ENCODE data around the gene MYO1H.
A peak's percentile ranks its signal among the peaks of the same experiment; 100 is the strongest.
"Not testable (repeated sequence)": the region's sequence is repeated elsewhere in the genome, so short reads cannot be mapped to it uniquely, and the experiment has no call there.

Gene MYO1H

GRCh38 chr12:109467978-109468676 is 120.4 kb downstream of the MYO1H start:
- DNase-seq (ENCODE audit: low read depth in 1 of 2, low spot score in 1 of 2) = no peak

- no peak for DNase-seq (ENCODE audit: low read depth in 1 of 2, low spot score in 1 of 2)
These were observed 121.8 kb downstream of the MYO1H start for GRCh38 chr12:109469517-109469916.

DNA sequence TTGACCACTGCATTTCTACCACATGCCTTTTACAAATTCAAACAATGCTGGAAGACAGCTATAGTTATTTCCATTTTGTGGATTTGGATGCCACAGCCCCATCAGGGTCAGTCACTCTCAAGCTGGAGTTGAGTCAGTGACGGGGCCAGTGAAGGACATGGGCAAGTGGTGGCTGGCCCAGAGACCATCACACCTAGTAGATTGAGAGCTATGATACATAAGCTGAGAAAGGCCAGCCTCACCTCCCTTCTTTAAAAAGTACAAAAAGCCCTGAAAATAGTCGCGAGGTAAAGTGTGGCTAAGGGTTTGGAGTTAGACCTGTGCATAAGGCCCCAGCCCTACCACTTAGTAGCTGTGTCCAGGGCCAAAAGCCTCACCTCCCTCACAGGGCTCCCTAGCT is 125.3 kb downstream of the MYO1H start:
- DNase-seq (ENCODE audit: low read depth in 1 of 2, low spot score in 1 of 2) = no peak

GRCh38 chr12:109473526-109474270 is 126.0 kb downstream of the MYO1H start:
- not testable (repeated sequence) for DNase-seq (ENCODE audit: low read depth in 1 of 2, low spot score in 1 of 2)

DNA sequence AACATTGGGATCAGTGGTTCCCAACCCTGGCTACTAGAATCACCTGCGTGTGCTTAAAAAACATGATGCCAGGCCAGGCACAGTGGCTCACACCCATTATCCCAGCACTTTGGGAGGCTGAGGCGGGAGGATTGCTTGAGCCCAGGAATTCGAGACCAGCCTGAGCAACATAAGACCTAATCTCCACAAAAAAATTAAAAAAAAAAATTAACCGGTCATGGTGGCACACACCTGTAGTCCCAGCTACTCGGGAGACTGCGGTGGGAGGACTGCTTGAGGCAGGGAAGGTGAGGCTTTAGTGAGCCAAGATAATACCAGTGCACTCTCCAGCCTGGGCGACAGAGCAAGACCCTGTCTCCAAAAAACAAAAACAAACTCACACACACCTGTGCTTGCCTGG is 127.4 kb downstream of the MYO1H start:
- no peak for DNase-seq (ENCODE audit: low read depth in 1 of 2, low spot score in 1 of 2)

DNA sequence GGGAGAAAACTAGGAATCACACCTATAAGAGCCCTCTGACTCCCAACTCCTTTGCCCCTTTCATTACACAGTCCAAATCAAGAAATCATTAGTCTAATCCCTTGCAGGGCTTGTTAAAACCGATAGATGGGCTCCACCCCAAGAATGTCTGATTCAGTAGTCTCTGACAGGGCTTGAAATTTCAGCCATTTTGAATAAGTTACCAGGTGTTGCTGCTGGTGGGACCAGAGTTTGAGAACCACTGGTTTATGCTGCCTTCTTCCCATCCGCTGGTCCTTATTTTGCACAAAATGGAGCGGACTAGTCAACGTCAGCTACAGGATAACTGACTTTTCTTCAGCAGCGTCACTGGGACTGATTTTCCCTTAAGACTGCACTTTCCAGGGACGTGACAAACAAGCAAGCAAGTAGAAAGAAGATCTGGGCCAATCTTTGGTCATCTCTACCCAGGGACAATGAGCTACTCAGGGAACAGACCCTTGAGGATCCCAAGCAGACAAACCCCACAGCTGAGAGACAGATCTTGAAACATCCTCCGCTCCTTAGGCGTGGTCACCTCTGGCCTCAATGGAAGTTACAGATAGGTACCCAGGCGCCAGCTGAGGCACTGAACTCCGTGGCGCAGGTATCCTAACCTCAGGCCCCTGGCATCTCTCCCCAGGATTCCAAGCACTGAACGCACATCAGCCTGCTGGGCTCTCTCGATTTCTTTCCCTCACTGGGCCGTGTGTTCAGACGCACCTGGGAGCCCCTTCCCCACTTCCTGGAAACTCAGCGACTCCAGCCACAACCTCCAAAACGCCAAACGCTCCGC is 128.5 kb downstream of the MYO1H start:
- no peak for DNase-seq (ENCODE audit: low read depth in 1 of 2, low spot score in 1 of 2)

DNA sequence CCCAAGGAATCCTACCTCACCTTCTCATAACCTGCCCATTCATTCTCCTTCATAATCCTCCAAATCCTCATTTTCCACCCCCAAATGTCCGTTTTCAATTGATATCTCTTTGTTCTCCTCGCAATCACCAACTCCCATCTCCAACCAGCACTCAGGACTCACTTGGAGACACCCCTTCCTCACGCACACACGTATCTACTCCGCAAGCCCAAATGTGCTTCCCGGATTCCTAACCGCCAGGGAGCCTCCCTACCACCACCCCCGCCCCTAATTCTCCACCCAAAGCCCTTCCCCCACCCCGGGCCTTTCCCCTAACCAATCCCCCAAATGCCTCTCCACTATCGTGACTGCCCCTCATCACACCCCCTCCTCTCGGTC is 129.1 kb downstream of the MYO1H start:
- DNase-seq (ENCODE audit: low read depth in 1 of 2, low spot score in 1 of 2) = no peak

GRCh38 chr12:109477185-109477962 is 129.7 kb downstream of the MYO1H start, which contains the start of the genes KCTD10 and UBE3B:
TSS of gene KCTD10 (minus strand) at chr12:109477300. CDS start at chr12:109477262, 38 bp downstream.
TSS of gene UBE3B (plus strand) at chr12:109477634. CDS start at chr12:109483552, 5,918 bp downstream.
- peak; percentile 74 to 79 for DNase-seq (ENCODE audit: low read depth in 1 of 2, low spot score in 1 of 2)

- DNase-seq (ENCODE audit: low read depth in 1 of 2, low spot score in 1 of 2) = no peak
These were observed 130.2 kb downstream of the MYO1H start for GRCh38 chr12:109477963-109478315.

- no peak for DNase-seq (ENCODE audit: low read depth in 1 of 2, low spot score in 1 of 2)
These were observed 132.1 kb downstream of the MYO1H start for GRCh38 chr12:109479761-109480160.

DNA sequence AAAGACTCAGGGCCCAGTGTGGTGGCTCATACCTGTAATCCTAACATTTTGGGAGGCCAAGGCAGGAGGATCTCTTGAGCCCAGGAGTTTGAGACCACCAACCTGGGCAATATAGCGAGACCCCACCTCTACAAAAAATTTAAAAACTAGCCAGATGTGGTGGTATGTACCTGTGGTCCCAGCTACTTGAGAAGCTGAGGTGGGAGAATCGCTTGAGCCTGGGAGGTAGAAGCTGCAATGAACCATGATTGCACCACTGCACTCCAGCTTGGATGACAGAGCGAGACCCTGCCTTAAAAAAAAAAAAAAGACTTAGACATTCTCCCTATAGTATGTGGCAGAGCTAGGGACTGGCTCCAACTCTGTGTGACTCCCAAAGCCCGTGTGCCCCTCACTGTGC is 132.7 kb downstream of the MYO1H start:
- no peak for DNase-seq (ENCODE audit: low read depth in 1 of 2, low spot score in 1 of 2)

DNA sequence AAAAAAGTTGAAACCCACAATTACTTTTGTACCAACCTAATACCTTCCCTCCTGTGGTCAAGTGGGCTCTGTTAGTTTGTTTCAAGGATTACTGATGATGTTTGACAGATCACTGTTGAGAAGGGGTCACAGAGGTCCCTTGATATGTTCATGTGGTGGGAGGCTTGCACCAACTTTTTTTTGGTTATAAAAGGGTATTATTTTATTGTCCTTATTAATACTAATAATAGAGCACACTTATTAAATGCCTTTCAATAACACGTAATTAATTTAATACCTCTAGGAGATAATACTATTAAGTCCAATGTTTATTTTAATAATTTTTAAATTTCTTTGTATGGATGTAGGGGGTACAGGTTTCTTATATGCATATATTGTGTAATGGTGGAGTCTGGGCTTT is 134.2 kb downstream of the MYO1H start:
- DNase-seq (ENCODE audit: low read depth in 1 of 2, low spot score in 1 of 2) = no peak

DNA sequence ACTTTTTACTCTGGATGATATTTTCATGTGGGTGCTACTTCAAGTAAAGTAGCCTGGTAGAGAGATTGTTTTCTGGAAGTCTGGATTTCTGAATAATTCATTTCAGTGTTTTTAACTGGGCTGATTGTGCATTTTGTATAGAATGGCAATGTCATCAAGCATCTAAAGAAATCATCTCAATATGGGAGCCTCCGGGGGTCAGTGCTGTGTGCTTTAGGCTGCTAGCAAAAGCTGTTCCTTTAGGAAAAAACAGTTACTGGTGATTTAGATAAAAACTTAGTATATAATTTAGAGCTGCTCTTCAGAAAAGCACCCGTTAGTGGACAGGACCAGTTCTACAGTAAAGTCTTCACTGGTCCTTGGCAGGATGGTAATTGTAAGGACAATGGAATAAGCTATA is 134.8 kb downstream of the MYO1H start:
- no peak for DNase-seq (ENCODE audit: low read depth in 1 of 2, low spot score in 1 of 2)

- DNase-seq (ENCODE audit: low read depth in 1 of 2, low spot score in 1 of 2) = no peak
These were observed 135.2 kb downstream of the MYO1H start for GRCh38 chr12:109482894-109483293.

- no peak for DNase-seq (ENCODE audit: low read depth in 1 of 2, low spot score in 1 of 2)
These were observed 135.6 kb downstream of the MYO1H start for GRCh38 chr12:109483346-109483745.

DNA sequence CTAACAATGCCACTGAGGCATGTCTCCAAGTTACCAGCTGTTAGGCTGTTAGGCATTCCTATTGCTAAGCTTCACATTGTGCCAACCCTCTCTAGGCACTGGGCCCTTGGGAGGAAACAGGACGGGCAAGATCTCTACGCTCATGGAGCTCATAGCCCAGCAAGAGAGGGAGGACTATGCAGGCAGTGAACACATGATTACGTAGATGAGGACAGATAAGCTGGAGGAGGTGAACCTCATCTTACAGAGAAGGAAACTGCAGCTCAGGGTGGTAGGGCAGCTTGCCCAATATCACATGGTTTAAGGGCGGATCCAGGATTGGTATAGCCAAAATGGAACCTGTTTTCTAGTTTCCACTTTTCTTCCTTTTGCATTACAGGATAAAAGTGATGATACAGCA is 137.5 kb downstream of the MYO1H start:
- DNase-seq (ENCODE audit: low read depth in 1 of 2, low spot score in 1 of 2) = no peak

GRCh38 chr12:109487181-109488050 is 139.7 kb downstream of the MYO1H start:
- DNase-seq (ENCODE audit: low read depth in 1 of 2, low spot score in 1 of 2) = no peak

DNA sequence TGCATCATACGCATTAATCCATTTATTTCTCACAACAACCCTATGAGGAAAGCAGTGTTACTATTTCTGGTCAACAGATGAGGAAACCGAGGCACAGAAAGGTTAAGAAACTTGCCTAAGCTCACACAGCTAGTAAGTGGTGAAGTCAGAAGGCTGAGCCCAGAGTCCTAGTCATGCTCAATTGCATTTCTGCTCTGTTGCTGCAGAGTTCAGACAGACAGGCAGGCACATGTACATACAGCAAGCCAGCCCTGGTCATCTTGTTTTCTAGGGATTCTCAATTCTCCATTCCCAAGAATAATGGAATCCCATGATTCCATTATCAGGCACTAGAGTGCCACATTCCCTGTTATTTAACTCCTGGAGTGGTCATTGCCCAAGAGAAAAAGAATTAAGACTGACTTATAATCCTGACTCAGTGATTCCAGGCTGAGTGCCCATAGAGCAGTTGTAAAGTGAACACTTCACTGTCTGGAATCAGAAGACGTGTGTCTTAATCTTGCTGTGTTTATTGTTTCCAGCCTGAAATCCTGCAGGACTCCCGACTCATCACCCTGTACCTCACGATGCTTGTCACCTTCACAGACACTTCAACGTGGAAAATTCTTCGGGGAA is 140.5 kb downstream of the MYO1H start:
- DNase-seq (ENCODE audit: low read depth in 1 of 2, low spot score in 1 of 2) = no peak
